Endodermal cell (in vitro differentiated cells): Measurements from ENCODE around the gene SPDYC. TPM values are rescaled to one million over a fixed set of nuclear protein-coding genes. Genes with fewer than 3 reads are reported as not detected.

Experiments used
- DNase-seq: peaks from one replicate; pipeline ENCODE4 v3.0.0-alpha.2; 2017
- H3K27ac ChIP-seq: 2 replicates; pipeline ENCODE4 v1.5.1; 2013; ENCODE audit warnings: mild to moderate bottlenecking, low read depth, low read length, moderate library complexity
- H3K27me3 ChIP-seq: 2 replicates; pipeline ENCODE4 v1.6.1; 2013; ENCODE audit warnings: mild to moderate bottlenecking, low read length, moderate library complexity; ENCODE audit not compliant: insufficient read depth, control insufficient read depth, poor library complexity, severe bottlenecking
- H3K36me3 ChIP-seq: 2 replicates; pipeline ENCODE4 v1.7.0; 2013; ENCODE audit warnings: mild to moderate bottlenecking, low read length, moderate library complexity; ENCODE audit not compliant: control insufficient read depth, insufficient read depth
- H3K4me1 ChIP-seq: one replicate; pipeline ENCODE4 v1.7.0; 2013; ENCODE audit warnings: low read length; ENCODE audit not compliant: control insufficient read depth, insufficient read depth
- H3K4me3 ChIP-seq: 2 replicates; pipeline ENCODE4 v1.5.1; 2013; ENCODE audit warnings: mild to moderate bottlenecking, low read length, moderate library complexity
- H3K9ac ChIP-seq: 2 replicates; pipeline ENCODE4 v1.6.1; 2013; ENCODE audit warnings: mild to moderate bottlenecking, low read length, moderate library complexity; ENCODE audit not compliant: poor library complexity, severe bottlenecking; ENCODE audit errors: extremely low read depth
- H3K9me3 ChIP-seq: 2 replicates; pipeline ENCODE4 v1.6.1; 2013; ENCODE audit warnings: mild to moderate bottlenecking, low read length, moderate library complexity; ENCODE audit not compliant: control insufficient read depth
- H3K27ac Mint-ChIP-seq: 2 replicates; pipeline ENCODE4 v1.8.0; 2020; ENCODE audit warnings: mixed read lengths
- H3K27me3 Mint-ChIP-seq: 2 replicates; pipeline ENCODE4 v1.8.0; 2021; ENCODE audit warnings: mild to moderate bottlenecking, mixed read lengths; ENCODE audit not compliant: insufficient read depth
- H3K36me3 Mint-ChIP-seq: 2 replicates; pipeline ENCODE4 v1.8.0; 2020; ENCODE audit warnings: low read depth, mixed read lengths
- H3K4me1 Mint-ChIP-seq: 2 replicates; pipeline ENCODE4 v1.8.0; 2020; ENCODE audit warnings: mixed read lengths
- H3K4me3 Mint-ChIP-seq: 2 replicates; pipeline ENCODE4 v1.8.0; 2020; ENCODE audit warnings: mild to moderate bottlenecking, moderate library complexity, mixed read lengths
- H3K9me3 Mint-ChIP-seq: 2 replicates; pipeline ENCODE4 v1.8.0; 2020; ENCODE audit warnings: mild to moderate bottlenecking, mixed read lengths
- WGBS, 2 experiments: methylation state at CpG; one replicate each; pipeline versions ENCODE4 v1.1.5 to v1.1.7; 2013; ENCODE audit warnings: missing lambda C conversion rate in 2 of 2, mixed read lengths in 1 of 2; ENCODE audit not compliant: insufficient coverage in 1 of 2, insufficient read length in 1 of 2; 5-methylcytosine and 5-hydroxymethylcytosine counted together
- total RNA-seq, 2 donors: library from RNA; stranded (reverse); fragmentation: NEBNext Ultra II Directional in 1 of 2; extraction: Animal tissue kit (Norgen Biotek cat#: 25700) in 1 of 2; gene quantifications; 2 replicates in 1 of 2; 3 replicates in 1 of 2; pipeline ENCODE4 v1.2.1, GENCODE V29; 2021
- TF ChIP-seq, protein P1 (sequence below): fragments of 200-600 bp; sonication (generic); conservative IDR thresholded peaks from 2 replicates; pipeline ENCODE4 v1.5.0; 2021; ENCODE audit warnings: antibody characterized with exemption, mild to moderate bottlenecking

SPDYC gene
- total RNA-seq, 2 donors from 2014 or later: 0.46 TPM; not detected in 1

DNA sequence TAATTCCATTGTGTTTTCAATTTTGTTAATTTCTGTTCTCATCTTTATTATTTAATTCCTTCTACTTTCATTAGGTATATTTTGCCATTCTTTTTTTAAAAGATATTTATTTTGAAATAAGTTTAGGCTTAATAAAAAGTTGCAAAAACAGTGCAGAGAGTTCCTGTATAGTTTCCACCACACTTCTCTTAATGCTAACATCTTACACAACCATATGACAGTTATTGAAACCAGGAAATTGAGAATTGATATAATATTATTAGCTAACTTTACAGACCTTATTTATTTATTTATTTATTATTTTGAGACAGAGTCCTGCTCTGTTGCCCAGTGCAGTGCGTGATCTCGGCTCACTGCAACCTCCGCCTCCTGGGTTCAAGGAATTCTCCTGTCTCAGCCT, 13.8 kb upstream of the SPDYC start:
- no peak for DNase-seq
- Histone ChIP-seq H3K4me1 (no peaks in the 10 kb centered on the region), H3K4me3 (no peak overlapping the region), H3K36me3 (no peaks in the 10 kb centered on the region), H3K27ac (no peak overlapping the region), H3K9me3 (no peaks in the 10 kb centered on the region), H3K27me3 (no peaks in the 10 kb centered on the region), H3K9ac (no peak overlapping the region)
- no peak overlapping the region for H3K4me3 Mint-ChIP-seq
- TF ChIP-seq, protein P1, sequence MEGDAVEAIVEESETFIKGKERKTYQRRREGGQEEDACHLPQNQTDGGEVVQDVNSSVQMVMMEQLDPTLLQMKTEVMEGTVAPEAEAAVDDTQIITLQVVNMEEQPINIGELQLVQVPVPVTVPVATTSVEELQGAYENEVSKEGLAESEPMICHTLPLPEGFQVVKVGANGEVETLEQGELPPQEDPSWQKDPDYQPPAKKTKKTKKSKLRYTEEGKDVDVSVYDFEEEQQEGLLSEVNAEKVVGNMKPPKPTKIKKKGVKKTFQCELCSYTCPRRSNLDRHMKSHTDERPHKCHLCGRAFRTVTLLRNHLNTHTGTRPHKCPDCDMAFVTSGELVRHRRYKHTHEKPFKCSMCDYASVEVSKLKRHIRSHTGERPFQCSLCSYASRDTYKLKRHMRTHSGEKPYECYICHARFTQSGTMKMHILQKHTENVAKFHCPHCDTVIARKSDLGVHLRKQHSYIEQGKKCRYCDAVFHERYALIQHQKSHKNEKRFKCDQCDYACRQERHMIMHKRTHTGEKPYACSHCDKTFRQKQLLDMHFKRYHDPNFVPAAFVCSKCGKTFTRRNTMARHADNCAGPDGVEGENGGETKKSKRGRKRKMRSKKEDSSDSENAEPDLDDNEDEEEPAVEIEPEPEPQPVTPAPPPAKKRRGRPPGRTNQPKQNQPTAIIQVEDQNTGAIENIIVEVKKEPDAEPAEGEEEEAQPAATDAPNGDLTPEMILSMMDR: no peak
- H3K27ac Mint-ChIP-seq: no peak overlapping the region
- H3K36me3 Mint-ChIP-seq: no peaks in the 10 kb centered on the region
- no peaks in the 10 kb centered on the region for H3K4me1 Mint-ChIP-seq
- peaks cover 17% of the 10 kb centered on the region for H3K27me3 Mint-ChIP-seq
- H3K9me3 Mint-ChIP-seq: no peaks in the 10 kb centered on the region
- 95 to 100% methylated on average over 3 of the region's 3 CpGs for WGBS, 2 experiments

DNA sequence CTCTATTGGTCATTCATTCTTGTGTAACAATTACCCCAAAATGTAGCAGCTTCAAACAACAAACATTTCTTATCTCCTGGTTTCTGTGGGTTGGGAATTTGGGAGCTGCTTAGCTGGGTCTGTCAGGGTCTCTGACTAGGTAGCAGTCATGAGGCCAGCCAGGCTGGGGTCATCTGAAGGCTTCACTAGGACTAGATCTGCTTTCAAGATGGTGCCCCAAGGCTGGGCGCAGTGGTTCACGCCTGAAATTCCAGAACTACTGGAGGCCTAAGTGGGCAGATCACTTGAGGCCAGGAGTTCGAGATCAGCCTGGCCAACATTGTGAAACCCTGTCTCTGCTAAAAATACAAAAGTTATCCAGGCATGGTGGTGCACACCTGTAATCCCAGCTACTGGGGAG, 13.1 kb upstream of the SPDYC start:
- Mint-ChIP-seq H3K27me3 (peaks cover 10% of the 10 kb centered on the region), H3K27ac (no peak overlapping the region), H3K36me3 (no peaks in the 10 kb centered on the region), H3K4me3 (no peak overlapping the region), H3K9me3 (no peaks in the 10 kb centered on the region), H3K4me1 (no peaks in the 10 kb centered on the region)
- no peak for DNase-seq
- Histone ChIP-seq H3K4me3 (no peak overlapping the region), H3K36me3 (no peaks in the 10 kb centered on the region), H3K4me1 (no peaks in the 10 kb centered on the region), H3K27ac (no peak overlapping the region), H3K9ac (no peak overlapping the region), H3K9me3 (no peaks in the 10 kb centered on the region), H3K27me3 (no peaks in the 10 kb centered on the region)
- TF ChIP-seq, protein P1: no peak
- WGBS, 2 experiments: 84 to 90% methylated on average over 3 of the region's 3 CpGs

DNA sequence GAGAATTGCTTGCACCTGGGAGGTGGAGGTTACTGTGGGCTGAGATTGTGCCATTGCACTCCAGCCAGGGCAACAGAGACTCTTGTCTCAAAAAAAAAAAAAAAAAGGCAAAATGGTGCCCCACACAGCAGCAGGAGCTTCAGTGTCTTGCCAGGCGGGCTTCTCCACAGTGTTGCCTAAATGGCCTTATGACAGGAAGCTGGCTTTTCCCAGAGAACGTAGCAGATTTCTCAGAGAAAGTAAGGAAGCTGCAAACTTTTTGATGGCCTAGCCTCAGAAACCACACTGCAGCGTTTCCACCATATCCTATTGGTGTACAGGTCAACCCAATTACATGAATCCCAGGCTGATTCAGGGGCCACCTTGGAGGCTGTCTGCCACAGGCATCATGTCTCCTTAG, 12.7 kb upstream of the SPDYC start:
- TF ChIP-seq, protein P1: no peak
- Mint-ChIP-seq H3K4me1 (no peaks in the 10 kb centered on the region), H3K9me3 (no peaks in the 10 kb centered on the region), H3K27me3 (peaks cover 7% of the 10 kb centered on the region), H3K27ac (no peak overlapping the region), H3K36me3 (no peaks in the 10 kb centered on the region), H3K4me3 (no peak overlapping the region)
- H3K4me3 ChIP-seq: no peak overlapping the region
- 88 to 89% methylated on average over 2 to 3 of the region's 3 CpGs for WGBS, 2 experiments
- no peak overlapping the region for H3K27ac ChIP-seq
- H3K27me3 ChIP-seq: no peaks in the 10 kb centered on the region
- H3K9ac ChIP-seq: no peak overlapping the region
- H3K4me1 ChIP-seq: no peaks in the 10 kb centered on the region
- no peaks in the 10 kb centered on the region for H3K9me3 ChIP-seq
- H3K36me3 ChIP-seq: no peaks in the 10 kb centered on the region
- DNase-seq: no peak
